GM18505 (cell line): ENCODE results near the gene ACER3.
"Not testable (repeated sequence)": the region's sequence is repeated elsewhere in the genome, so short reads cannot be mapped to it uniquely, and the experiment has no call there.

Experiments used
- ATAC-seq: cut with Tn5 transposase; IDR thresholded peaks from one replicate; pipeline ENCODE4 v1.9.1; 2021; ENCODE audit not compliant: unreplicated experiment
- POLR2A ChIP-seq: IDR thresholded peaks from 4 replicates; pipeline ENCODE4 v1.6.1; 2011; ENCODE audit warnings: borderline replicate concordance; ENCODE audit not compliant: insufficient read depth, insufficient read length; ENCODE audit errors: extremely low read depth

Gene ACER3

GRCh38 chr11:76878014-76878413 lies 17.3 kb downstream of the ACER3 start:
- no peak for ATAC-seq
- no peak for TF ChIP-seq POLR2A

GRCh38 chr11:76880314-76880713 lies 19.6 kb downstream of the ACER3 start:
- no peak for TF ChIP-seq POLR2A
- ATAC-seq, result no peak

DNA sequence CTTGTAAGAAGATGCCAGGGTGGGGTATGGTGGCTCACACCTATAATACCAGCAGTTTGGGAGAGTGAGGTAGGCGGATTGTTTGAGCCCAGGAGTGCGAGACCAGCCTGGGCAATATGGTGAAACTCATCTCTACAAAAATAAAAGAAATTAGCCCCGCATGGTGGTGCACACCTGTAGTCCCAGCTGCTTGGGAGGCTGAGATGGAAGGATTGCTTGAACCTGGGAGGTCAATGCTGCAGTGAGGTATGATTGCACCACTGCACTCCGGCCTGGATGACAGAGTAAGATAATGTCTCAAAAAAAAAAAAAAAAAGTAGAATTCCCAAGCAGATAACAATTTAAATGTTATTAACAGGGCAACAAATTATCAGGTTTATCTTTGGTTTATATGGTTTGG lies 20.2 kb downstream of the ACER3 start:
- no peak for TF ChIP-seq POLR2A
- no peak for ATAC-seq

DNA sequence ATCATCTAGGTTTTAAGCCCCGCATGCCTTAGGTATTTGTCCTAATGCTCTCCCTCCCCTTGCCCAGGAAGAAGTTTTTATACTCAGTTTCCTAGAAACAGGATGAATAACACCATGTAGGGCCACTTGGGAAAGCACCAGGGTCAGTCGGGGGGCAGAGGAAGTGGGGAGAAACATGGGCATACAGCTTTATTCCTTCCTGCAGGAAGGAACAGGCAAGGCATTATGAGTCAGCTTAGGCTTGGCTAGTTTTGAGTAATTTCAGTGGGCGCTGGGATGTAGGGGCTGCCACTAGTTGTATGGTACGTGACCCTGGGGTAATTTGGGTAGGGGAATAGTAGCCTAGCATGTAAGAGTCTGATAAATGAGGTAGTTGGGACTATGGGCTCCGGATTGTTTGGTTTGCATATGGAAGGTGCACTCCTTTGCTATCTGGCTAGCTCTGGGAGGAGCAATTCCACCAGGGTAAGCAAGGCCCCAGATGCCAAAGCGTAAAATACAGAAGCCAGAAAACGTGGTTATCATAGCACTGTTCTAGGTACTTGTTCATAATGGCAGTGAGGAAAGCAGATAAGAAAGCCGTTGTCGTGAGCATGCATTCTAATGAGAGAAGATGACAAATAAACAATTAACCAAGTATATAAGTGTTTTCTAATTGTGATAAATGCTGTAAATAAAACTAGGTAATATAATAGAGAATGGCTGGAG lies 24.8 kb downstream of the ACER3 start:
- ATAC-seq, result no peak
- no peak for TF ChIP-seq POLR2A

GRCh38 chr11:76888989-76889388 lies 28.3 kb downstream of the ACER3 start:
- TF ChIP-seq POLR2A, result no peak
- ATAC-seq, result no peak

GRCh38 chr11:76889411-76889975 lies 28.8 kb downstream of the ACER3 start:
- no peak for ATAC-seq
- no peak for TF ChIP-seq POLR2A

DNA sequence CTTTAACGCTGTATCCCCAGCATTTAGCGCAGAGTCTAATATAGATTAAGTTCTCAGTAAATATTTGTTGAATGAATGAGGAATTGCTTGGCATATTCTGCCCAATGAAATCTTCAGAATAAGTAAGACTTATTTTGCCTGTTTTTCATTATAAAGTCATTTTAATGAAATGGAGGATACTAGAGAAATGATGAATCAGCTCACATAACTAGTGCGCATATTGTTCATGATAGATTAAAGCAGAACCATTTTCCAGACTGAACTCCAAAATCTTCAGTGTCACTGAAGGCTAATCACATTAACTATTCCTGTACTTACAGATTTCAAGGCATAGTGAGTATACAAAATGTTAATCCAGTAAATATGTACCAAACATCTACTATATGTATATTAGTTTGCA lies 29.6 kb downstream of the ACER3 start:
- no peak for TF ChIP-seq POLR2A
- no peak for ATAC-seq

DNA sequence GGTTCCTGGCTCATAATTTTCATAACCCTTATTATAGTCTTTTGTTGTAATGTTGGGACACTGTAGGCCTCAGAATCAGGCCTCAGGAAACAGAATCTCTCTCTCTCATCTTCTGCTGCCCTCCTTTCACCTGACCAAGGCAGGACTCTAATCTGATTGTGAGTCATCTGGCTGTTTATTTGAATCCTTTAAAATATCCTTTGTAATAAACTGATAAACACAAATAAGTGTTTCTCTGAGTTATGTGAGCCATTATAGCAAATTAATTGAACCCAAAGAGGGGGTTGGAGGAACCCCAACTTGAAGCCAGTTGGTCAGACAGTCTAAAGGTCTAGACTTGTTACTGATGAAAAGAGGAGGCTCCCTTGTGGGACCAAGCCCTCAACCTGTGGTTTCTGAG lies 30.6 kb downstream of the ACER3 start:
- ATAC-seq, result no peak
- no peak for TF ChIP-seq POLR2A

GRCh38 chr11:76891793-76892192 lies 31.1 kb downstream of the ACER3 start:
- no peak for TF ChIP-seq POLR2A
- no peak for ATAC-seq

- ATAC-seq, result no peak
- TF ChIP-seq POLR2A, result no peak
Observed at GRCh38 chr11:76892306-76892705, 31.6 kb downstream of the ACER3 start.

DNA sequence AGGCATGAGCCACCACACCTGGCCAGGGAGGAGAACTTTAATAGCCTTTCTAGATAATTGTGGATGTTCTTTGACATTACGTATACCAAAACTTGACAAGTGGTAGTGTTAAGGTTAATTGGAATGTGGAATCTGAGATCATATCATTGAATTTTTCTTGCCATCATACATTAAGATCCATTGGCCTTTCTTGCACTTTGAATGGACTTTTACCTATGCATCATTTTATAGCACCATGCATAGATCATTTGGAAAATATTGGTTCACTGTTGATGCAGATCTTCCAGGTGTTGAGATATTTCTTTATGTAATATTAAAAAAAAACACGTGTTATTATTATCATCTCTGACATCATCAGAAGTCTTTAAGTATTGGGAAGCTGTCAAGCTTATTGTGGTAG lies 36.5 kb downstream of the ACER3 start:
- no peak for ATAC-seq
- TF ChIP-seq POLR2A, result no peak

DNA sequence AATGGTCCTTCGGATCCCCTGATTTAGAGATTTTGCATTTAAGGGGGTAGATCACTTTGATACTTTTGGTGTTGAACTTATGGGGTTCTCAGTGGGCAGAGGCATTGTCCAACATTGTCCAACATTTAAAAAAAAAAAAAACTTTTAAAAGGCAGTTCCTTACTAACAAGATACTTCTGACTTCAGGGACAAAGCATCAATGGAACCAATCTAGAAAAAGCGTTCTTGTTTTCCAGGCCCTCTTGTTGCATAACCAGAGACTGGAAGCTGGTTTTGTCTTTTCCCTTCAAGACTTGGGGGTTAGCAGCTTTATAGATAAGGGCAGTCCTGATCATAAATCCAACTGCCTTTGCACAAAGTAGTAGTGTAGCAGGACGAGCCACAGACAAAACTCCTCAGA lies 40.4 kb downstream of the ACER3 start:
- ATAC-seq, result no peak
- TF ChIP-seq POLR2A, result no peak

DNA sequence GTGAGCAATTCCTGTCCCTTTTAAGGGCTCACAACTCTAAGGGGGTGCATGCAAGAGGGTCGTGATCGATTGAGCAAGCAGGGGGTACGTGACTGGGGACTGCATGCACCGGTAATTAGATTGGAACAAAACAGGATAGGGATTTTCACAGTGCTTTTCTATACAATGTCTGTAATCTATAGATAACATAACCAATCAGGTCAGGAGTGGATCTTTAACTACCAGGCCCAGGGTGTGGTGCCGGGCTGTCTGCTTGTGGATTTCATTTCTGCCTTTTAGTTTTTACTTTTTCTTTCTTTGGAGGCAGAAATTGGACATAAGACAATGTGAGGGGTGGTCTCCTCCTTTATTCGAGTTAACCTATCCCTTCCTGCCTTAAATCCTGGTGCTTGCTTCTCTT lies 40.9 kb downstream of the ACER3 start:
- ATAC-seq, result not testable (repeated sequence)

DNA sequence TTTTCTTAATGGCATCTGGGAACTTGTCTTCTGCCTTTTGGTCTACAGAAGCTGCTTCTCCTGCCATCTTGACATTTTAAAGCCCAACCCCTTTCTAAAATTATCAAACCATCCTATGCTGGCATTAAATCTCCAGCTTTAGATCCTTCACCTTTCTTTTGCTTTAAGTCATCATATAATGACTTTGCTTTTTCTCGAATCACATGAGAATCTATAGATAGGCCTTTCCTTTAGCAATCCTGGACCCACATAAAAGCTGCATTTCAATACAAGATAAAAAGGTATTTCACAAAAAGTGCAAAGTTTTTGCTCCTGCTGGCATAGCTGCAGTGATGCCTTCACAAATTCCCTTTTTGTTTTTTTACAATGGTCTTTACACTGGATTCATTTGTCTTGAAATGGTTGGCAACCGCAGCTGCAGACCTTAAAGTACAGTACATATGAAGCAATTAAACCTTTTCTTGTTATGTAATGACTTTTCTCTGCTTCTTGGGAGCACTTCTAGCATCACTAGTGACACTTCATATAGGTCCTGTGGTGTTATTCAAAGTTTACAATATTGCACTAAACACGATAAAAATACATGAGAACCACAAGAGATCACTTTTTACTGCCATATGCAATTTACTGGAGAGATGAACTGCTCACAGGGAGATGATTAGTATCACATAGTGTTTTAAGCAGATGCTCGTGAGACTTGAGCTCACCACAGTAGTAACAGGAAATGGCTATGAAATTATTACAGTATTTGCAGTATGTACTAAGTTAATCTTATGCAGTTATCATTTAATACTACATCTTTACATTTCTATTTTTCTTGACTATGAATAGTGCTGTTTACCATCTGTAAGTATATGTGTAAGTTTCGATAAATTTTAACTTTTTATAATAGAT lies 41.6 kb downstream of the ACER3 start:
- no peak for ATAC-seq

GRCh38 chr11:76903325-76903724 lies 42.6 kb downstream of the ACER3 start:
- TF ChIP-seq POLR2A, result no peak
- no peak for ATAC-seq

More for the DNA sequence above, 41.6 kb downstream of the ACER3 start:
- no peak for TF ChIP-seq POLR2A
